GM21786 (cell line): ENCODE measurements around the gene CAND1.
"Not testable (repeated sequence)": the region's sequence is repeated elsewhere in the genome, so short reads cannot be mapped to it uniquely, and the experiment has no call there.

Source experiments
- ATAC-seq: cut with Tn5 transposase; IDR thresholded peaks from one replicate; pipeline ENCODE4 v1.9.1; 2021; ENCODE audit not compliant: unreplicated experiment

CAND1 gene

DNA sequence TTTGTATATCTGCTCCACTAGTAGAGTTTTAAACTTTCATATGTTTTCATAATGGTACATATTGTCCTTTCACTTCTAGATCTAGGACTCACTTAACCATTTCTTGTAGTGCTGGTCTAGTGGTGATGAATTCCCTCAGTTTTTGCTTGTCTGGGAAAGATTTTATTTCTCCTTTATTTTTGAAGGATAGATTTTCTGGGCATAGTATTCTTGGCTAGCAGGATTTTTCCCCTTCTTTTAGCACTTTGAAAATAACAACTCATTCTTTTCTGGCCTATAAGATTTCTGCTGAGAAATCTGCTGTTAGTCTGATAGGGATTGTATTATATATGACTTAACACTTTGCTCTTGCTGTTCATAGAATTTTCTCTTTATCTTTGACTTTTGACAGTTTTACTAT is 69.3 kb downstream of the CAND1 start:
- ATAC-seq, result no peak

DNA sequence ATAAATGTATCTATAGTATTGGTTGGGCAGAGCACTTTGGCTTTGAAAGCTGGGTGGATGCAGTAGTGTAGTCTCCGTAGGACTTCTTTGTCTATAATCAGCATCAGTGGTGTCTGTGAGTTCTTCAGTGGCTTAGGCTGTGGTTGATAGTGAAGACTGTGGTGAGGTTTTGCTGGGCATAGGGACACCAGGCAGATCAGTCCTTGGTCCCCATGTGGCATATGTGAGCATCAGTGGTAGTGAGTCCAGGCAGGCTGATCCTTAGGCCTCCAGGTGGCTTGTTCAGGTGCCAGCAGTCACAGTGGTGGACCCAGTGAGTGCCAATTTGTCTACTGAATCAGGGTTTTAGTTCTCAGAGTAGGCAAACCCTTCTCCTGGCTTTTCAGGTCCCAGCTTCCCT is 70.4 kb downstream of the CAND1 start:
- no peak for ATAC-seq

DNA sequence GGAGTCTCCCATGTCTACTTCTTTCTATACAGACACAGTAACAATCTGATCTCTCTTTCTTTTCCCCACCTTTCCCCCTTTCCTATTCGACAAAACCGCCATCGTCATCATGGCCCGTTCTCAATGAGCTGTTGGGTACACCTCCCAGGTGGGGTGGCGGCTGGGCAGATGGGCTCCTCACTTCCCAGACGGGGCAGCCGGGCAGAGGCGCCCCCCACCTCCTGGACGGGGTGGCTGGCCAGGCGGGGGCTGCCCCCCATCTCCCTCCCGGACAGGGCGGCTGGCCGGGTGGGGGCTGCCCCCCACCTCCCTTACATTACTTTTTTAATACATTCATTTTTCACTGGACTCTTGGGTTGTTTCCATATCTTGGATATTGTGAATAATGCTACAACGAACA is 71.9 kb downstream of the CAND1 start:
- not testable (repeated sequence) for ATAC-seq

DNA sequence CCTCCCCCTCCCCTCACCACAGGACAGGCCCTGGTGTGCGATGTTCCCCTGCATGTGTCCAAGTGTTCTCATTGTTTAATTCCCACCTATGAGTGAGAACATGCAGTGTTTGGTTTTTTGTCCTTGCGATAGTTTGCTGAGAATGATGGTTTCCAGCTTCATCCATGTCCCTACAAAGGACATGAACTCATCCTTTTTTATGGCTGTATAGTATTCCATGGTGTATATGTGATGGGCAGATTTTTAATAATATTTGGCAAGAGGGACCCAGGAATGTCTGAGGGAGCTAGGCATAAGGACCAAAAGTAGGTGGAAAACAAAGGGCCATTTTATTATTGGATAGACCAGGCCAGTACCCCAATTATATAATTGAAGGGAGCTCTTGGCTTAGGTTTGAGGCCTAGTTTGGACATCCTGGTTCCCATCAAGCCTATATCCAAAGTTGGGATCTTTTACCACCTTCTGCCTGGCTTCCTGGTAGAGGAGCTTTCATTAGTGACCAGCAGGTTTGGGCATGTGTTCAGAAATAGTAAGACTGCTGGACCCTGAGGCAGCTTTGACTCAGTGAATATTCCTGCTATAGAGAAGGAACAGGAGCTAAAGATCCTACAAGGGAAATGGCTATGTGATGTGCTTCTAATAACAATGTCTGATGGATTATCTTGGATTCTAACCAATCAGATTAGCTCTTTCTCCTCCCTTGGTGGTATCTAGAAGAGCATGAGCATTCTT is 76.0 kb downstream of the CAND1 start:
- ATAC-seq, result no peak

DNA sequence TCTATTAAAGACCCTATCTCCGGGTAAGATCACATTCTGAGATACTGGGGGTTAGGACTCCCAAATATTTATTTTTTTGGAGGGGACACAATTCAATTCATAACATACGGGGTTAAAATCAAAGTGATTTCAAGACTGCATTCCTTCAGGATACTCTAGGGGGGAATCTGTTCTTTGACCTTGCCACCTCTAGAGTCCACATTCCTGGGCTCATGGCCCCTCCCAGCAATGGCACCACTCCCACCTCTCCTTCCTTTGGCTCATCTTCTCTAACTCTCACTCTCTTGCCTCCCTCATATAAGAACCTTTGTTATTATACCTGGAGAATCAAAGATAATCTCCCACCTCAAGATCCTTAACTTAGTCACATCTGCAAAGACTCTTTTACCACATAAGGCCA is 79.5 kb downstream of the CAND1 start:
- ATAC-seq, result no peak

DNA sequence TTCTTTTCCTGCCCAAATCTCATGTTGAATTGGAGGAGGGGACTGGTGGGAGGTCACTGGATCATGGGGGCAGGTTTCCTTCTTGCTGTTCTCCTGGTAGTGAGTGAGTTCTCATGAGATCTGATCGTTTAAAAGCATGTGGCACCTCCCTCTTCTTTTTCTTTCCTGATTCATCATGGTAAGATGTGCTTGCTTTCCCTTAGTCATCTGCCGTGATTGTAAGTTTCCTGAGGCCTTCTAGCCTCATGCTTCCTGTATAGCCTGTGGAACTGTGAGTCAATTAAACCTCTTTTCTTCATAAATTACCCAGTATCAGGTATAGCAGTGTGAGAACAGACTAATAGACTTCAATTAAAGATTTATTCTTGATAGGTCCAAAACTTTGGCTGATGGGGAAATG is 83.5 kb downstream of the CAND1 start:
- ATAC-seq, result no peak

DNA sequence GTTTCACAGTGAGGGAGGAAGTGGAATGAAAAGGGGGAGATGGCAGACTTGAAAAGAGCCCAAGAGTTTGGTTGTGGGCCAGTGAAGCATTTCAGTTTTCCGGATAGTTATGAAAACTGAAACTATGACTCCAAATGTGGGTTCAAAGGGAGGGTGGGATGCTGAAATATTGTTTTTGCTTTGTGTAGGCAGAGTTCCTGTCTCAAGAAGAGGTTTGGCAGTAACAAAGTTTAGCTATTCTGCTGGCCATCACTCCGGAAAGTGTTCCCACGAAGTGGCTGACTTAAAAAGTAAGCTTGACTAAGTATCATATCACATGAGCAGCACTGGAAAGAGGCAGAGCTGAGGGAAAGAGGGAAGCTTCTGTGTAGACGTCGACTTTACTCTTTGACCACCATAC is 85.2 kb downstream of the CAND1 start:
- no peak for ATAC-seq

DNA sequence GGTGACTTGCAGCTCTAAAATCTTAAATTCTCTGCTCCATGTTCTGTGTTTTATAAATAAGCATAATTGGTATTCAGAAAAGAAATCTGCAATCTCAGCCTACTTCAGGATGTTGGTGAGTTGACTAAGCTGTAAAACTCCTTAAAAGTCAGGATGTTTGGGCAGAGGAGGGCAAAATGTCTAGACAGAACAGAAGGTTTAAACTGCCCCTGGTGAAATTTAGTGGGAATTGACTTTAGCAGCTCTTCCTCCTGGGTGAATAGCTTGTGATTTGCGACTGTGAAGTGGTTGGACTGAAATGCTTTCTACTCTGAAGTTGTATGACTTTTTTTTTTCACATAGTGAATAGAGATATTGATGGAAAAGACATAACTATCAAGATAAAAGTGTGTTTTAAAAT is 85.8 kb downstream of the CAND1 start:
- no peak for ATAC-seq

DNA sequence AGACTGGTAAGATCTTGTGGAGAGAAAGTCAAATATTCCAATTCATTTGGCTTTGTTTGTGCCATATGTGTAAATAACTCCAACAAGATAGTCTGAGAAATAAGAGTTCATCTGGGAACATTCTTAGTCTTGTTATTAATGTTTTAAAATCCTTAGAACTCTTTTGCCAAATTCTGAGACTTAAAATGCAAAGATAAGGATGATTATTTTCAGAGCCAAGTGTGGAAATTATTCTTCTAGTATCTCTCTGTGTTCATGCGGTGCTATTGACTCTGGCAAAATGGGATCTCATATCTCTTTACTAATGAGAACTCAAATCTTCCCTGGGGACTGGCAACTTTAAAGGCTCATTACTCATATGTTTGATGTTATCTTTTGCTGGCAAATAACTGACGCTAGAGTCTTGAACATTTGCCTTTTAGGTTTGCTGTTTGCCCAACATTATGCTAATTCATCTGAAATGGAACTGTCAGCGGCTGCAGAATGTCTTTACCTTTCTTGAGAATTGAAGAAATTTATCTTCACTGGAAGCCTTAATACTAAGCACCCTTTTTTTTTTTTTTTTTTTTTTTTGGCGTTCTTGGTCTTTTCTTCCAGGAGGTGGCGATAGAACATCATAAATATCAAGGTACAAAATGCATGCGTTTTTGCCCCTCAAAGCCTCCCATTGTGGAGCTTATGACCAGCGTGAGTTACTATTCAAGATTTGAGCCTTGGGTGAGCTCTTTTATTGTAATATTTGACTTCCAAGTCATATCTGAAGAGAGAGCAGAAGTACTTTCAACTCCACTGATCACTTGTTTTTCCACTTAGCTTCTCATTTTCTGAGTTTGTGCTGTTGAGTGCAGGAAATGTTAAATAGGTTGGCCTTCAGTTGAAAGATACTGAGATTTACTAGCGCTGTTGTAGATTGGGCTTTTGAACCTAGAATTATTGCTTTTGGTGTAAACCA is 86.5 kb downstream of the CAND1 start:
- peak; percentile 51 for ATAC-seq

DNA sequence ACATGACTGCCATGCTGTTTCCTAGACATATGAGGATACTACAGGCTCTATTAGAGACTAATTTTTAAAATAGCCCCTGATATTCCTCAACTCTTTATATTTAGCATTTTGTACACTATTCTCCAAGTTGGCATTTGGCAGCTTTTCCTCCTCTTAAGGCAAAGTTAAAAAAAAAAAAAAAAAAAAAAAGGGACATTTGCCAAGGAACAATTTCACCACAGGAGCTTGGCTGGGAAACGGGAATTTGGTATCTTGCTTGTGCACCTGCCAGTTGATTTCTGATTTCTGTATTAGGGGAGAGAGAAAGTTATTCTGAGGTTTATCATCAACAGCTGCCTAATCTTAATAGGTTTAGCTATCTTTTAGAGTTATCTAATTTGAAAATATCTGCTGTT is 87.2 kb downstream of the CAND1 start:
- ATAC-seq, result no peak

DNA sequence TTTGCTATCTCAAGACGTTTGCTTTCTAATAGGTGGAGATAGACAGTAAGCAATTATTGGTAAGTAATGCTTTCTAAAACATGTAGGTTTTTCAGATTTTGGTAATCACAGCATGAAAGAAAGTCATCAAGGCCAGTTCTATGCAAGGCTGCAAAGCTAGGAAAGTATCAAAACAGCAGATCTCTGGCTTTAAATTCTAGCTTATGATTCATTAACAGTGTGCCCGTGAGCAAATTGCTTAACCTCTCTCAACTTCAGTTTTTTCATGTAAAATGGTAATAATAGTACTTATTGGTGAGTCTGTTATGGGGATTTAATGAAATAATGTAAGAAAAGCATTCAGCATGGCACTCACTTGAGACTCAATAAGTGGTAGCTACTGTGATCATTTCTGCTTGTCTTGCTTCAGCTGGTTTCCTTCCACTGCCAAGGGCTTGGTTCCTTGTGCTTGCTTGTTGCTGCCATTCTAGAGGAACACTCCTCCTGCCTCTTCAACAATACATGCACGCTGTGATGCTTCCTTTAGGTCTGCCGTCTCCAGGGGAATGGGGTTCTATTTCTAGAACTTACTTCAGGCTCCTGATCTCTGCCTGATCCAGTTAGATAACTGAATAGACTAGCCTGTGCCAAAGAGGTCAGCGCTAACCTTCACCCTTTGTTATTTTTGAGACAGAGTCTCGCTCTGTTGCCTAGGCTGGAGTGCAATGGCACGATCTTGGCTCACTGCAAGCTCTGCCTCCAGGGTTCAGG is 88.4 kb downstream of the CAND1 start:
- no peak for ATAC-seq

DNA sequence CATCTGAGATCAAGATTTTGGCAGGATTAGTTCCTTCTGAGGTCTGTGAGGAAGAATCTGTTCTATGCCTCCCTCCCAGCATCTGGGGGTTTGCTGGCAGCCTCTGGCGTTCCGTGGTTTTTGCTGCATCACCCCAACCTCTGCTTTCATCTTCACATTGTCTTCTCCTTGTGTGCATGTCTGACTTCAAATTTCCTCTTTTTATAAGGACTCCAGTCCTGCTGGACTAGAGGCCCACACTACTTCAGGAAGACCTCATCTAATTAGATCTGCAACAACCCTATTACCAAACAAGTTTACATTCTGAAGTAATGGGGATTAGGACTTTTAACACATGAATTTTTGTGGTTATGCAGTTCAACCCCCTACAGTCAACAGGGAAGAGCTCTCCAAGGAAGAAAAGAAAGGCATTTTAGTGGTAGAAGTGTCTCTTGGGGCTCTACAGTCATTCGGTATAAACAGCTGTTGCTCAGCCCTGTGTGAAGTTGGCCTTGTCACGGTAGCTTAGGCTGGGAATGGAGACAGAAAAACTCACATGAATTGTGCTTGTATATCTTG is 89.7 kb downstream of the CAND1 start:
- no peak for ATAC-seq

DNA sequence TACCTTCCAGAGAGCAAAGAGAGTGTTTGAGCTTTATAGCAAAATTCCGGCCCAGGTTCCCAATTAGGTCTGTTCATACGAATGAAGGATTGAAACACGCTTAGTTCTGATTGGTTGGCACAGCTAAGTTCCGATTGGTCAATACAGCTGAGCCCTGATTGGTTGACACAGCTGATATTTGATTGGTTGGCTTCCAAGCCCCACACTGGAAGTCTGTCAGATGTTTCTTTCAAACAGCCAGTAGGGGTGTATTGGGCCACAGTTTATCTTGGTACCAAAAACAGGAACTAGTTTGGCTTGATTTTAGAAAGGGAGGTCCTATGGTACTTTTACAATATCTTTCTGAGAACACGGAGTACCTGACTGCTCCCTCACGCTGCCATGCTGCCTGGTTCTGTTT is 93.4 kb downstream of the CAND1 start:
- no peak for ATAC-seq

DNA sequence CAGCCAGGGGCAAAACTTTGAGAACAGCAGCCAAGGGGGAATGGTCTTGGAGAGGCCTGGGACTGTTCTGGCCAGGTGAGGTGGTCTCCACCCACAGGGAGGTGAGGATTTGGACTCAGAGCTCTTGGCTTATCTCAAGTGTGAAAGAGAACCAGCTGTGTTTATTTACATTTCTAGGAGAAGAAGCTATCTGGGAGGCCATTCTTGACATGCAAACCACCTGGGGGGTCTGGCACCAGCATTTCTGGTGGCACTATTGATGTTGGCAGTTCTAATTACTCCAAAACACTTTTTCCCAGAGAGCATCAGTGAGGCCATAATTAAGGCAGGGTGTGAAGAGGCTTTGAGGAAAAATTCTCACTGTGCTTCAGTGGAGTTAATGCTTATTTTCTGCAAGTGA is 95.1 kb downstream of the CAND1 start:
- ATAC-seq, result no peak

DNA sequence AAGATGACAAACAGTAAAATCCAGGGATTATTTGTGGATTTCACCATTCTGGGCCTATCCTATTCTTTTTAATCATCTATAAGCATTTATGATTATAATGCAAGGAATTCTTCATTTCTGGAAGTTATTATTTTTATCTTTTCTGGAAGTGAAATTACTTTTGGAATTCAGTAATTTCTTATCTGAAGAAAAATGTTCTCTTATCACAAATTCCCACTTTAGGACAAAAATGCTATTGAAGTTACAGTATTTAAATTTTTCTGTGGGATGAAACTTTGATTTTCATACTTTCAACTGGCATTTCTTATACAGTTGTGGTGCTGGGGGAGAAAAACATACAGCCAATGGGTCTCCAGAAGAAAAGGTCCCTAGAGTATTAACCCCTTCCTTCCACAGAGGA is 96.0 kb downstream of the CAND1 start:
- ATAC-seq, result no peak

DNA sequence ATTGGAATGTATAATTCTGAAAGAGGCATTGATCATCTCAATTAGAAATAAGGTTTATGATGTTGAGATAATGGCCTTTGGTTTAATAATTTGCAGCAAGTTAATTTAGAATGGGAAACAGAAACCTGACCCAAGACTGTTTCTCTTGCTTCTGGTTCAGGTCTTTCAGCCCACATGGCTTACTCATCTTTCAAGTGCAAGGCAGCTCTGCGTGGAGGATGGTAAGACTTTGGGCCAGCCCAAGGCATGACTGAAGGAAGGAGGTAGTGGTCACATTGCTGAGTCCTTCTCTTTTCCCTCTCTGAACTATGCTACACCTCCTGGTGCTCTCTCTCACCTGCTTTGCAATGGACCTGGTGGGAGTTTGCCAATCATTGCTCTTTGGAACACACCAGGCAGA is 98.7 kb downstream of the CAND1 start:
- no peak for ATAC-seq
